IMR-90 (cell line): ENCODE data around the gene HERC4. TPM values are rescaled to one million over a fixed set of nuclear protein-coding genes. Genes with fewer than 3 reads are reported as not detected.

ENCODE experiments used
- ATAC-seq: fragments of 200-7000 bp; cut with Tn5 transposase; 2 replicates; pipeline ENCODE4 v1.9.1; 2020; ENCODE audit warnings: low read depth, mild to moderate bottlenecking, moderate library complexity
- BruUV-seq: library from RNA; stranded (reverse); fragments of 400-500 nt; replicated peaks from 2 replicates; lab custom pipeline; 2021; lab: Mats Ljungman, UMichigan
- CTCF ChIA-PET: fragments of 300-600 bp; formaldehyde crosslinking; extraction: SDS; loops from one replicate; lab custom pipeline; 2021; ENCODE audit warnings: antibody characterized with exemption; lab: Yijun Ruan, JAX
- POLR2A ChIA-PET: fragments of 300-600 bp; sonication (Branson Sonifier 250); formaldehyde crosslinking; loops from one replicate; lab custom pipeline; 2022; ENCODE audit warnings: antibody characterized with exemption; ENCODE audit not compliant: unreplicated experiment; lab: Charles Lee
- DNase-seq: peaks from one replicate; pipeline ENCODE4 v3.0.0; 2013
- H2AFZ ChIP-seq: replicated peaks from 2 replicates; pipeline ENCODE3; 2013; ENCODE audit warnings: low read length, mild to moderate bottlenecking; ENCODE audit not compliant: poor library complexity
- H2AK5ac ChIP-seq: 2 replicates; pipeline ENCODE4 v1.6.1; 2013; ENCODE audit warnings: low read depth, low read length, inconsistent platforms
- H2AK9ac ChIP-seq: replicated peaks from 2 replicates; pipeline ENCODE3; 2013; ENCODE audit warnings: mild to moderate bottlenecking, low read depth, low read length, moderate library complexity; ENCODE audit not compliant: poor library complexity
- H2BK120ac ChIP-seq: 2 replicates; pipeline ENCODE4 v1.6.1; 2013; ENCODE audit warnings: low read depth, low read length, inconsistent platforms
- H2BK15ac ChIP-seq: 3 replicates; pipeline ENCODE4 v1.6.1; 2013; ENCODE audit warnings: low read depth, low read length, inconsistent platforms
- H2BK20ac ChIP-seq: 2 replicates; pipeline ENCODE4 v1.6.1; 2013; ENCODE audit warnings: low read depth, mild to moderate bottlenecking, inconsistent platforms, low read length, moderate library complexity
- H2BK5ac ChIP-seq: 2 replicates; pipeline ENCODE4 v1.6.1; 2013; ENCODE audit warnings: mild to moderate bottlenecking, low read depth, low read length, inconsistent platforms; ENCODE audit not compliant: poor library complexity, severe bottlenecking
- H3K14ac ChIP-seq: replicated peaks from 2 replicates; pipeline ENCODE4 v1.6.1; 2013; ENCODE audit warnings: low read depth, low read length, inconsistent platforms
- H3K18ac ChIP-seq: 2 replicates; pipeline ENCODE4 v1.6.1; 2013; ENCODE audit warnings: low read depth, low read length, control low read depth
- H3K23ac ChIP-seq: 2 replicates; pipeline ENCODE4 v1.6.1; 2013; ENCODE audit warnings: low read depth, low read length, inconsistent platforms
- H3K27ac ChIP-seq: 2 replicates; pipeline ENCODE4 v1.5.1; 2013; ENCODE audit warnings: mild to moderate bottlenecking, control low read depth, low read length; ENCODE audit not compliant: insufficient read depth
- H3K27me3 ChIP-seq: 2 replicates; pipeline ENCODE4 v1.6.1; 2013; ENCODE audit warnings: low read length; ENCODE audit not compliant: control insufficient read depth, insufficient read depth
- H3K36me3 ChIP-seq: 2 replicates; pipeline ENCODE4 v1.6.1; 2013; ENCODE audit warnings: low read length, mixed read lengths; ENCODE audit not compliant: control insufficient read depth, insufficient read depth
- H3K4ac ChIP-seq: 2 replicates; pipeline ENCODE4 v1.6.1; 2013; ENCODE audit warnings: low read depth, low read length, inconsistent platforms
- H3K4me1 ChIP-seq: 2 replicates; pipeline ENCODE4 v1.6.1; 2013; ENCODE audit warnings: low read length, mixed read lengths; ENCODE audit not compliant: control insufficient read depth, insufficient read depth
- H3K4me2 ChIP-seq: 2 replicates; pipeline ENCODE4 v1.6.1; 2013; ENCODE audit warnings: low read depth, mild to moderate bottlenecking, control low read depth, low read length, moderate library complexity
- H3K4me3 ChIP-seq: 2 replicates; pipeline ENCODE4 v1.5.1; 2013; ENCODE audit warnings: low read depth, mild to moderate bottlenecking, control low read depth, low read length, moderate library complexity; ENCODE audit not compliant: insufficient read depth
- H3K56ac ChIP-seq: 2 replicates; pipeline ENCODE4 v1.6.1; 2013; ENCODE audit warnings: low read length, inconsistent platforms; ENCODE audit not compliant: insufficient read depth; ENCODE audit errors: extremely low read depth
- H3K79me1 ChIP-seq, 2 experiments: 2 replicates each; pipeline ENCODE4 v1.6.1; 2013; ENCODE audit warnings: low read length in 2 of 2, inconsistent platforms in 1 of 2, low read depth in 1 of 2
- H3K9ac ChIP-seq: 2 replicates; pipeline ENCODE4 v1.6.1; 2013; ENCODE audit warnings: low read depth, low read length, control low read depth
- H3K9me1 ChIP-seq: 2 replicates; pipeline ENCODE4 v1.6.1; 2013; ENCODE audit warnings: low read length, inconsistent platforms; ENCODE audit not compliant: insufficient read depth
- H3K9me3 ChIP-seq: 2 replicates; pipeline ENCODE4 v1.6.1; 2013; ENCODE audit warnings: low read length; ENCODE audit not compliant: control insufficient read depth, insufficient read depth
- H4K20me1 ChIP-seq: 2 replicates; pipeline ENCODE4 v1.6.1; 2013; ENCODE audit warnings: low read length, inconsistent platforms; ENCODE audit not compliant: insufficient read depth
- H4K5ac ChIP-seq: 2 replicates; pipeline ENCODE4 v1.6.1; 2013; ENCODE audit warnings: mild to moderate bottlenecking, low read depth, low read length, control low read depth
- H4K8ac ChIP-seq, 2 experiments: 2 replicates each; pipeline ENCODE4 v1.6.1; 2013; ENCODE audit warnings: low read depth in 2 of 2, low read length in 2 of 2, control low read depth in 1 of 2, inconsistent platforms in 1 of 2
- H4K91ac ChIP-seq: 2 replicates; pipeline ENCODE4 v1.6.1; 2013; ENCODE audit warnings: low read depth, low read length, inconsistent platforms; ENCODE audit not compliant: insufficient read depth
- CEBPB ChIP-seq: IDR thresholded peaks from 2 replicates; pipeline ENCODE4 v1.6.1; 2012; ENCODE audit warnings: low read depth, low read length, improper control_type of control experiment
- CHD1 ChIP-seq: IDR thresholded peaks from 2 replicates; pipeline ENCODE4 v1.6.1; 2012; ENCODE audit warnings: low read depth, low read length, improper control_type of control experiment
- FOS ChIP-seq: fragments of 150-350 bp; IDR thresholded peaks from 2 replicates; pipeline ENCODE4 v1.6.1; 2016; ENCODE audit warnings: low read depth, low read length
- MAFK ChIP-seq: IDR thresholded peaks from 2 replicates; pipeline ENCODE4 v1.6.1; 2012; ENCODE audit warnings: low read depth, low read length, improper control_type of control experiment
- MXI1 ChIP-seq: IDR thresholded peaks from 2 replicates; pipeline ENCODE4 v1.6.1; 2012; ENCODE audit warnings: low read depth, mild to moderate bottlenecking, low read length, moderate library complexity, borderline replicate concordance
- POLR2A ChIP-seq: IDR thresholded peaks from 2 replicates; pipeline ENCODE4 v1.6.1; 2012; ENCODE audit warnings: mild to moderate bottlenecking, low read depth, low read length
- RAD21 ChIP-seq: IDR thresholded peaks from 2 replicates; pipeline ENCODE4 v1.6.1; 2012; ENCODE audit warnings: low read length, improper control_type of control experiment
- RCOR1 ChIP-seq: IDR thresholded peaks from 2 replicates; pipeline ENCODE4 v1.6.1; 2012; ENCODE audit warnings: mild to moderate bottlenecking, low read length, improper control_type of control experiment; ENCODE audit not compliant: insufficient replicate concordance
- RFX5 ChIP-seq: IDR thresholded peaks from 2 replicates; pipeline ENCODE4 v1.8.0; 2012; ENCODE audit warnings: low read depth, mild to moderate bottlenecking, low read length, moderate library complexity
- SMC3 ChIP-seq: fragments of 150-350 bp; IDR thresholded peaks from 2 replicates; pipeline ENCODE4 v1.6.1; 2016; ENCODE audit warnings: low read depth, mild to moderate bottlenecking, antibody characterized with exemption, low read length, moderate library complexity
- WGBS, 2 experiments: methylation state at CpG; one replicate each; pipeline versions ENCODE4 v1.1.5 to v1.1.7; 2013; ENCODE audit warnings: missing lambda C conversion rate in 2 of 2; ENCODE audit not compliant: insufficient read length in 1 of 2; ENCODE audit errors: extremely low coverage in 2 of 2; 5-methylcytosine and 5-hydroxymethylcytosine counted together
- dilution Hi-C: fragments of 300-500 bp; cut with HindIII; formaldehyde crosslinking; loops from one replicate; pipeline ENCODE4 v1.14.3; 2018; ENCODE audit warnings: low sequenced_read_pairs; ENCODE audit not compliant: unreplicated experiment
- in situ Hi-C: fragments of 300-500 bp; cut with MboI; formaldehyde crosslinking; loops from 3 replicates; pipeline ENCODE4 v1.14.3; 2019; ENCODE audit warnings: low sequenced_read_pairs, inconsistent platforms, mixed read lengths
- intact Hi-C: fragments of 100-400 bp; cut with micrococcal nuclease; formaldehyde crosslinking; loops from 2 replicates; pipeline ENCODE4 v1.10.0; 2022
- polyA plus RNA-seq, 3 experiments: library from polyadenylated mRNA; depleted of rRNA; stranded (reverse); fragments of >200 nt; gene quantifications; 2 replicates each; pipeline ENCODE4 v1.2.3, GENCODE V29; 2012; ENCODE audit warnings: low replicate concordance in 1 of 3
- total RNA-seq: library from RNA; depleted of rRNA; stranded (reverse); fragments of >200 nt; gene quantifications from 2 replicates; pipeline ENCODE4 v1.2.3, GENCODE V29; 2012
- TF ChIP-seq, protein P1 (sequence below): fragments of 150-350 bp; IDR thresholded peaks from 2 replicates; pipeline ENCODE4 v1.6.1; 2017; ENCODE audit warnings: mild to moderate bottlenecking, antibody characterized with exemption, low read length, low read depth

The HERC4 gene
- total and polyA plus RNA-seq, 2 of the 4 experiments (the other 2 are of a cell fraction) = 66.6 to 92.8 TPM

DNA sequence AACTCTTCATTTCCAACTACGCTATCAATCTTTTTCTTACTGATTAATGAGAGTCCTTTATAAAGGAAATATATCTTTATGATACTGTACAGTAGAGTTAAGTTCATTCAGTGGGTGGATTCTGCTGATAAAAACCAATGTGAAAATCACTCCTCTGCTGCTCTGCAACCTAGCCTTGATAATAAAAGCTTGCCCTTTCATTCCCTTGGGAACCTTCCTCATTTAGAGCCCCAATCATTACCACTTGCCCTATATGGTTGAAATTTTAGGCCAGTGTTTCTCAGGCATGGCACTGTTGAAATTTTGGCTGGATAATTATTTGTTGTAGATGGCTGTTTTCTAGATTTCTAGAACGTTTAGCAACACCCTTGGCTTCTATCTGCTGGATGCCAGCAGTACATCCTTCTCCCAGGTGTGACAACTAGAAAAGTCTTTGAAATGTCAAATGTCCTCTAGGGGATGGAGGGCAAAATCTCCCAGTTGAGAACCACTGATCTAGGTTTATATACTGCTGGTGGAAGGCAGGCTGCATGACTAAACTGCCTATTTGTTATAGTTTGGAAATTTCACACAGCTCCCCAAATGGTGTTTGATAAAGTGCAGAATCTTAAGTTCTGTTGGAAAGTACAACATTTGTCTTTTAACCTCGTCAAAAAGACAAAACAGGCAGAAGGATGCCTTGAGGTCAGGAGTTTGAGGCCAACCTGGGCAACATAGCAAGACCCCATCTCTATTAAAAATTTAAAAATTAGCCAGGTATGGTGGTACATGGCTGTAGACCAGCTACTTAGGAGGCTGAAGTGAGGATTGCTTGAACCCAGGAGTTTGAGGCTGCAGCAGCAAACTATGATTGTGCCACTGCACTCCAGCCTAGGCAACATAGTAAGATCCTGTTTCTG lies 199.5 kb downstream of the HERC4 start:
- Histone ChIP-seq H3K27me3 (0 out of 2 replicates have a peak, but pooled peaks cover 2% of the 10 kb centered on the region), H2AK5ac (no peak overlapping the region), H3K18ac (no peak overlapping the region), H3K4me3 (no peak overlapping the region), H3K79me1 (no peaks in the 10 kb centered on the region), H4K8ac (no peak overlapping the region), H3K56ac (no peak overlapping the region), H4K5ac (no peak overlapping the region), H3K27ac (no peak overlapping the region), H3K14ac (no peak overlapping the region), H2AK9ac (no peak overlapping the region), H3K9me3 (no peaks in the 10 kb centered on the region), H3K4ac (no peak overlapping the region), H2BK20ac (no peak overlapping the region), H3K36me3 (no peaks in the 10 kb centered on the region), H4K20me1 (no peaks in the 10 kb centered on the region), H2BK120ac (no peak overlapping the region), H3K23ac (no peak overlapping the region), H3K4me1 (no peaks in the 10 kb centered on the region), H2BK5ac (no peak overlapping the region), H3K4me2 (no peak overlapping the region), H4K91ac (no peak overlapping the region), H3K9ac (no peak overlapping the region), H3K9me1 (no peaks in the 10 kb centered on the region), H2AFZ (no peak overlapping the region), H2BK15ac (no peak overlapping the region)
- in situ Hi-C loops = no loop called here
- TF ChIP-seq MXI1 (no peak), RAD21 (no peak), POLR2A (no peak), SMC3 (no peak), CEBPB (no peak), FOS (no peak), RFX5 (no peak), MAFK (no peak), RCOR1 (no peak), CHD1 (no peak)
- TF ChIP-seq, protein P1, sequence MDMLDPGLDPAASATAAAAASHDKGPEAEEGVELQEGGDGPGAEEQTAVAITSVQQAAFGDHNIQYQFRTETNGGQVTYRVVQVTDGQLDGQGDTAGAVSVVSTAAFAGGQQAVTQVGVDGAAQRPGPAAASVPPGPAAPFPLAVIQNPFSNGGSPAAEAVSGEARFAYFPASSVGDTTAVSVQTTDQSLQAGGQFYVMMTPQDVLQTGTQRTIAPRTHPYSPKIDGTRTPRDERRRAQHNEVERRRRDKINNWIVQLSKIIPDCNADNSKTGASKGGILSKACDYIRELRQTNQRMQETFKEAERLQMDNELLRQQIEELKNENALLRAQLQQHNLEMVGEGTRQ = no peak
- POLR2A ChIA-PET = no interaction called here
- no peak for DNase-seq
- no CpG with 5 or more reads among the region's 3 CpGs for WGBS, 2 experiments
- dilution Hi-C loops = no loop called here
- ATAC-seq = no peak
- CTCF ChIA-PET = no interaction called here
- intact Hi-C loops = no loop called here
- BruUV-seq = no TSS peak
